ENCODE measurements around the gene FCN3.

The FCN3 gene

GRCh38 chr1:27356619-27357280 is 17.9 kb downstream of the FCN3 start:
- DNase-seq = no peak

- no peak for DNase-seq
Observed at GRCh38 chr1:27356277-27356618, 18.4 kb downstream of the FCN3 start.

DNA sequence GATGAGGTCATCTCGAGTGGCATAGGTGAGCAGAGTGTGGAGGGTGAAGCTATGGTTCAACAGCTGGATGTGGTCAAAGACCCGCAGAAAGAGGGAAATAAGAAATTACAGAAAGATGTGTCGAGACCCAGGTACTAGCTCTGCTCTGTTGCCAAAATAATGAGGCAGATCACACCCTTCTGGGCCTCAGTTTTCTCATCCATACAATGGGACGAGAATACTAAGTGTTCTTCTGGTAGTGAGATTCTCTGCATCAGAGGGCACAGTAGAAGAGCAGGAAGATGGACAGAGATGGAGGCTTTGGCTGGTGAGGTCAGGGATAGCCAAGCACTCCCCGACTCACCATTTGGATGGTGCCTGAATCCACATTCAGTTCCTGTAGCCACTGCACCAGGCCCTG is 18.9 kb downstream of the FCN3 start:
- no peak for DNase-seq

DNA sequence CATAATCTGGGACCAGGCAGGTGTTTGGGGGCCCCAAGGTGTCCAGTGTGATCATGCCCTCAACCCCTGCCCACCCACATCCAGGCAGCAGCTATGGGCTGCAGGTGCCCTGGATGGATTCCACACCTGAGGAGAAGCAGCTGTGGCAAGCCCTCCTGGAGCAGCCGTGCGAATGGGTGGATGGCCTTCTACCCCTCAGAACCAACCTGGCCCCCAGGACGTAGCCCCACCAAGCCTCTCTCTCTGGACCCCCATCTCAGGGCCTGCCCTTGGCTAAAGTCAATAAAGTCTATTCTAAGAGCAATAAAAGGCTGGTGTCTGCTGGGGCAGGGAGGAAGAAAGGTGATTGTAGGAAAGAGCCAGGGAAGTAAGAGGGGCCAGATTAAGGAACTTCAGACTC is 21.0 kb downstream of the FCN3 start:
- no peak for DNase-seq

DNA sequence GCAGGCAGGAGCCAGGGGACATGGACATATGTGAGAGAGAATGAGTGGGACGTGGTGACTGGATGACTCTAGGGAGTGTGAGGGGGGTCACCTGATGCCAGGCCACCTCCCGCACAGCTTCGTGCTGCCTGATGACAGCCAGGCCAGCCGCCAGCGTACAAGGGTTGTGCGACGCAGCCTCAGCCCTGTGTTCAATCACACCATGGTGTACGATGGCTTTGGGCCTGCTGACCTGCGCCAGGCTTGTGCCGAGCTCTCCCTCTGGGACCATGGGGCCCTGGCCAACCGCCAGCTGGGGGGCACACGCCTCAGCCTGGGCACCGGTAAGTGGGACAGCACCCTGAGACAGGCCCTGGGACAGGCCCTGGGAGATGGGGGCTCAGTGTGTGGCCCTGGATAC is 21.5 kb downstream of the FCN3 start:
- DNase-seq = no peak

DNA sequence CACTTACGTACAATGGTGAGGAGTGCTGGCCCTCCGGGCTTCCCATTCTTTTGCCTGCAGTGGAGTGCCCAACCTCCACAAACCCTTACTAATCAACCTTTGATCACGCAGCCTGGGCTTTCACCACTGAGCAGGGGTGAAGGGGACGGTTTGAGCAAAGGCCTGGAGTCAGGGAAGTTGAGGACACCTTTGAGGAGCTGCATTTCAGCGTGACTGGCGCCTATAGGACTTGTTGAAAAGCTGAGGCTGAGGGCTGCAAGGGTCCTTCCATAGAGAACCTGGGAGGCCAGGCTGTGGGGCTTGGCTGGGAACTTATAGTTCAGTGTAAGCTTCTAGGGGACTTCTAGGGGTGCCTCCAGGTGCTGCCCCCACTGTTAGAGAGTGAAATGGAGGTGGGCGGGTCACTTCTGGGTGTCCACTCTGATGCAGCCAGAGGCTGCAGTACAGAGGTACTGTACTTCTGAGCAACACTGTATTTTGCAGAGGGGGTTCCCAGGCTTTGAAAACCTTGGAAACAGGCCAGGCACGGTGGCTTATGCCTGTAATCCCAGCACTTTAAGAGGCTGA is 23.0 kb downstream of the FCN3 start:
- DNase-seq = no peak

DNA sequence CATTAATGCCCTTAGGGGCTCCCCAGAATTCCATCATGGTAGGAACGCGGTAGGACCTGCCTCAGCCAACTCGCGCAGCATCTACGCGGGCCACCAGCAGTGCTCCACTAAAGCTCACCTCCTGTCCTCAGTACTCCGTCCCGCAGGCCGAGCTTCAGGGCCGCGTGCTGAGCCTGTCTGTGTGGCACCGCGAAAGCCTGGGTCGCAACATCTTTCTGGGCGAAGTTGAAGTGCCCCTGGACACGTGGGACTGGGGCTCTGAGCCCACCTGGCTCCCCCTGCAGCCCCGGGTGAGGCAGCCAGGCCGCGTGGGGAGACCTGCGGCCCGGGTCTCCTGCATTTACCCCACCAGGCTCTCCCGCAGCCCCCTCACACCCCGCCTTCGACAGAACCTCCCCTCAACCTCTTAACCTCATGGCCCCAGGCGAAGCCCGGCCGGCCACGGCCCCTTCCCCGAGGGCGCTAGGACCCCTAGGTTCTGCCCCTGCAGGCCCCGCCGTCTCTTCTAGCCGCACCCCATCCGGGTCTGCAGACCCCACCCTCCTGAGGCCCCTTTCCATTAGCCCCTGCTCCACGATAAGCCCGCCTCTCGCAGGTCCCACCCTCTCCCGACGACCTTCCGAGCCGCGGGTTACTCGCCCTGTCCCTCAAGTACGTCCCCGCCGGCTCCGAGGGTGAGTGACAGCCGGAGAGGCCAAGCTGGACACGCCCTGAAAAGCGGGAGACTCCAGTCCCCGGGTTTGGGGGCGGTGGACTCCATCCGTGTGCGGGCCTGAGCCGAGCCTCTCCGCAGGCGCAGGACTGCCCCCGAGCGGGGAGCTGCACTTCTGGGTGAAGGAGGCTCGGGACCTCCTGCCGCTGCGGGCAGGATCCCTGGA is 23.7 kb downstream of the FCN3 start:
- no peak for DNase-seq

- peak; percentile 74 for DNase-seq
Observed at GRCh38 chr1:27349784-27350662, 24.6 kb downstream of the FCN3 start.

GRCh38 chr1:27348861-27349783 is 25.5 kb downstream of the FCN3 start:
- DNase-seq = no peak

DNA sequence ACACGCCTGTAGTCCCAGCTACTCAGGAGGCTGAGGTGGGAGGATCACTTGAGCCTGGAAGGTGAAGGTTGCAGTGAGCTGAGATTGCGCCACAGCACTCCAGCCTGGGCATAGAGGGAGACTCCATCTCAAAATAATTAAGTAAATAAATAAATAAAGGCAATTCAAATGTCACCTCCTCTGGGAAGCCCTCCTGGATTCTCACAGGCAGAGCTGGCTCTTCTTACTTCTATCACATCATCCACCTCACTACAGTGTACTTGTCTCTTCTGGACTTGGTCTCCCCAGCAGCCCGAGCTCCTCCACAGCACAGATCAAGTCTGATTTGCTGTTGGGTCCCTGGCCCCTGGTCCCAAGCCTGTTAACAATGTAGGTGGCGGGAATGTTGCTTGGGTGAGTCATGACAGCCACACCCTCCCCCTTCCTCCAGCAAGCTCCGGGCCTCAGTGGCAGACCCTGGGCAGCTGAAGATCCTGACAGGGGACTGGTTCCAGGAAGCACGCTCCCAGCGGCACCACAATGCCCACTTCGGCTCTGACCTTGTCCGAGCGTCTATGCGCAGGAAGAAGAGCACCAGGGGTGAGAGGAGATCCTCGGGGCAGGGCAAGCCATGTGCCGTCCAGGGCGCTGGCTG is 27.5 kb downstream of the FCN3 start:
- no peak for DNase-seq

- DNase-seq = no peak
Observed at GRCh38 chr1:27346357-27346756, 28.3 kb downstream of the FCN3 start.

GRCh38 chr1:27345272-27345671 is 29.4 kb downstream of the FCN3 start:
- no peak for DNase-seq

DNA sequence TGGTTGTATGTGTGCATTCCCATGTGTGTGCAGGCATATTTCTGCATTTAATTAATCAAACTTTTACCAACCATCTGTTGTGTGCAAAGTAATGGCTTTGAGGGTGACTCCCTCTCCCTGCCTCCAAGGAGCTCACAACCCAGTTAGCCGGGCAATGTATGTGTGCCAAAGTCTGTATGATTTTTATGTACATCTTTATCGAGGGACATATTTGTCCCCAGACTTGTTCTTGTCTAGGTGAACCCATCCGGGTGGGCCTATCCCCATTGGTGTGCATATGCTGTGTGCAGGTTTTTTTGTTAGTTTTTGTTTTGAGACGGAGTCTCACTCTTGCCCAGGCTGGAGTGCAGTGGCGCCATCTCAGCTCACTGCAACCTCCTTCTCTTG is 31.0 kb downstream of the FCN3 start:
- DNase-seq = no peak

GRCh38 chr1:27342778-27343638 is 31.6 kb downstream of the FCN3 start:
- DNase-seq = no peak

DNA sequence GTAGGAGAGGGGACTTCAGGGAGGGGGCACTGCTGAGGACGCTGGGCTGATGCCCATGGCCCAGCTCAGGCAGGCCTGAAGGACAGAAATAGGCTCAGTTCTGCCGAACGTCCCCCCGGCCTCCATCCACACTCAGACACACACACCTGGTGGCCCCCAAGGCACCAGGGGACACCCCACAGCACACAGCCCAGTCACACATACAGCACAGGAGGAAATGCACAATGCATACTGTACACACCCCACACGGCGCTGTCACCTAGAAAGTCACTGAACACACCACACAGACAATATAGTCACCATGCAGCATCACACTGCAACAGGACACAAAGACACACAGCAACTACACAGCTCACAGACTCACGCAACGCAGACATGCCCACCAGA is 32.2 kb downstream of the FCN3 start:
- DNase-seq = no peak

- no peak for DNase-seq
Observed at GRCh38 chr1:27341525-27342252, 32.9 kb downstream of the FCN3 start, which contains the start of gene SYTL1. TSS of gene SYTL1 (plus strand) at chr1:27342022. CDS start at chr1:27345335, 3,313 bp downstream.

- no peak for DNase-seq
Observed at GRCh38 chr1:27339213-27339612, 35.4 kb downstream of the FCN3 start.

DNA sequence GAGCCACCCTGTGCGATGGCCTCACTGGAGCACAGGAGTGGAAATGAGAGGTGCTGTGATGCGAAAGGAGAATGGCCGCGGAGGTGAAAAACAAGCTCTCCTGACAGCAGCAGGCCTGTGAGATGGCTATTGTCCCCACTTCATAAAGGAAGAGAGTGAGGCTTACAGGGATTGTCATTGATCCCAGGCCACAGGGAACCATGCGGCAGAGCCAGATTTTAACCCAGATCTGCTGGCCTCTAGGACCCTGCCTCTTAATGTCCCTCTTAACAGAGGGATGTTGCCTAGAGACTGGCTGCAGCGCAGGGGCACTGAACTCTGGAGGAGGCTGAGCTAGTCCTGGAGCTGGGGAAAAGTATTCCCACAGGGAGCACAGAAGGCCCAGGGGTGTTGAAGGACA is 35.9 kb downstream of the FCN3 start:
- no peak for DNase-seq

GRCh38 chr1:27336756-27337155 is 37.9 kb downstream of the FCN3 start:
- DNase-seq = no peak

Data from NCI-H1092 (cell line).